HCT116 (cell line): ENCODE results near the gene DNMT3A. TPM values are rescaled to one million over a fixed set of nuclear protein-coding genes. Genes with fewer than 3 reads are reported as not detected.
"Not testable (repeated sequence)": the region's sequence is repeated elsewhere in the genome, so short reads cannot be mapped to it uniquely, and the experiment has no call there.

Source experiments
- ATAC-seq: fragments of 200-7000 bp; cut with Tn5 transposase; 2 replicates; pipeline ENCODE4 v1.9.1; 2020; ENCODE audit warnings: mild to moderate bottlenecking, moderate library complexity
- BruUV-seq: library from RNA; stranded (reverse); fragments of 400-500 nt; replicated peaks from 2 replicates; lab custom pipeline; 2021; lab: Mats Ljungman, UMichigan
- CTCF ChIA-PET: fragments of 300-600 bp; sonication (Branson Sonifier 250); formaldehyde crosslinking; loops from one replicate; lab custom pipeline; 2021; ENCODE audit warnings: antibody characterized with exemption; lab: Charles Lee
- POLR2A ChIA-PET: fragments of 300-600, 350-600 bp; sonication (Branson Sonifier 250); formaldehyde crosslinking; loops from one replicate; lab custom pipeline; 2021; ENCODE audit warnings: antibody characterized with exemption; lab: Charles Lee
- RAD21 ChIA-PET, 2 experiments: fragments of 300-600 bp; sonication (Branson Sonifier 250); formaldehyde crosslinking; loops; one replicate each; lab custom pipeline; 2023; ENCODE audit warnings: low total read pairs in 2 of 2; ENCODE audit not compliant: uncharacterized antibody in 2 of 2, unreplicated experiment in 2 of 2, low non-redundant PET in 1 of 2; lab: Charles Lee
- DNase-seq: peaks from one replicate; pipeline ENCODE4 v3.0.0-alpha.2; 2010; ENCODE audit warnings: low read depth, low spot score
- H2AFZ ChIP-seq: fragments of 200-600 bp; shearing (Covaris generic), sonication (generic); 2 replicates; pipeline ENCODE4 v1.6.1; 2017; ENCODE audit warnings: low read depth, mixed run types, mixed read lengths, antibody characterized with exemption, low read length; ENCODE audit not compliant: poor library complexity, severe bottlenecking
- H3K27ac ChIP-seq: 2 replicates; pipeline ENCODE4 v1.5.1; 2012; ENCODE audit warnings: low read depth, low read length
- H3K27me3 ChIP-seq: fragments of 200-600 bp; sonication (generic); 2 replicates; pipeline ENCODE4 v1.6.1; 2016; ENCODE audit warnings: mixed run types, low read length, mixed read lengths; ENCODE audit not compliant: insufficient read depth
- H3K36me3 ChIP-seq, 2 experiments: fragments of 200-500 bp in 1 of 2; fragments of 200-600 bp in 1 of 2; sonication (Bioruptor generic) in 1 of 2; sonication (generic) in 1 of 2; 2 replicates each; pipeline versions ENCODE4 v1.5.1 to v1.6.1; 2014 to 2016; ENCODE audit warnings: low read length in 2 of 2, inconsistent platforms in 1 of 2, mixed read lengths in 1 of 2, mixed run types in 1 of 2; ENCODE audit not compliant: insufficient read depth in 2 of 2, control insufficient read depth in 1 of 2
- H3K4me1 ChIP-seq, 2 experiments: fragments of 200-600 bp in 1 of 2; sonication (generic) in 1 of 2; 2 replicates each; pipeline versions ENCODE4 v1.5.1 to v1.6.1; 2012 to 2017; ENCODE audit warnings: low read length in 2 of 2, inconsistent platforms in 1 of 2, mild to moderate bottlenecking in 1 of 2, mixed read lengths in 1 of 2, mixed run types in 1 of 2, moderate library complexity in 1 of 2; ENCODE audit not compliant: insufficient read depth in 2 of 2, control insufficient read depth in 1 of 2
- H3K4me2 ChIP-seq: fragments of 200-600 bp; sonication (generic); 2 replicates; pipeline ENCODE4 v1.6.1; 2017; ENCODE audit warnings: mixed run types, low read length, mixed read lengths
- H3K4me3 ChIP-seq, 2 experiments: fragments of 200-600 bp in 1 of 2; sonication (generic) in 1 of 2; replicated peaks in 1 of 2; 2 replicates each; pipeline ENCODE4 v1.5.1; 2011 to 2016; ENCODE audit warnings: low read length in 2 of 2, control low read depth in 1 of 2, low read depth in 1 of 2, mild to moderate bottlenecking in 1 of 2, mixed read lengths in 1 of 2, mixed run types in 1 of 2
- H3K79me2 ChIP-seq: fragments of 200-600 bp; sonication (generic); 2 replicates; pipeline ENCODE4 v1.6.1; 2017; ENCODE audit warnings: mild to moderate bottlenecking, mixed run types, low read length, moderate library complexity, mixed read lengths; ENCODE audit not compliant: insufficient read depth
- H3K9ac ChIP-seq: fragments of 200-600 bp; sonication (generic); 2 replicates; pipeline ENCODE4 v1.6.1; 2016; ENCODE audit warnings: low read length, mixed read lengths
- H3K9me2 ChIP-seq: fragments of 200-600 bp; sonication (generic), shearing (Covaris generic); 2 replicates; pipeline ENCODE4 v1.6.1; 2017; ENCODE audit warnings: mixed run types, mild to moderate bottlenecking, moderate library complexity; ENCODE audit not compliant: insufficient read depth
- H3K9me3 ChIP-seq, 2 experiments: fragments of 200-500 bp in 1 of 2; fragments of 200-600 bp in 1 of 2; sonication (Bioruptor generic) in 1 of 2; sonication (generic) in 1 of 2; 2 replicates each; pipeline ENCODE4 v1.6.1; 2014 to 2017; ENCODE audit warnings: low read length in 2 of 2, mixed read lengths in 2 of 2, inconsistent platforms in 1 of 2, low read depth in 1 of 2, mild to moderate bottlenecking in 1 of 2, mixed run types in 1 of 2, moderate library complexity in 1 of 2; ENCODE audit not compliant: control insufficient read depth in 1 of 2, insufficient read depth in 1 of 2
- H4K20me1 ChIP-seq: fragments of 200-600 bp; sonication (generic), shearing (Covaris generic); 2 replicates; pipeline ENCODE4 v1.6.1; 2017; ENCODE audit warnings: mixed run types, mild to moderate bottlenecking, moderate library complexity; ENCODE audit not compliant: insufficient read depth
- ELF1 ChIP-seq: IDR thresholded peaks from 2 replicates; pipeline ENCODE4 v1.6.1; 2012; ENCODE audit warnings: low read depth, borderline replicate concordance
- EZH2 ChIP-seq: fragments of 200-600 bp; sonication (generic); IDR thresholded peaks from 2 replicates; pipeline ENCODE4 v1.6.1; 2017; ENCODE audit warnings: antibody characterized with exemption, mixed run types
- FOSL1 ChIP-seq: IDR thresholded peaks from 2 replicates; pipeline ENCODE4 v1.6.1; 2012; ENCODE audit warnings: low read depth
- POLR2A ChIP-seq: IDR thresholded peaks from 2 replicates; pipeline ENCODE4 v1.7.0; 2011; ENCODE audit warnings: borderline replicate concordance; ENCODE audit not compliant: insufficient read depth, insufficient read length; ENCODE audit errors: extremely low read depth
- POLR2AphosphoS5 ChIP-seq: IDR thresholded peaks from 2 replicates; pipeline ENCODE4 v1.6.1; 2011; ENCODE audit warnings: mild to moderate bottlenecking, low read depth, low read length, moderate library complexity
- SIN3A ChIP-seq: IDR thresholded peaks from 2 replicates; pipeline ENCODE4 v1.6.1; 2012; ENCODE audit warnings: low read depth
- SP1 ChIP-seq: IDR thresholded peaks from 2 replicates; pipeline ENCODE4 v1.6.1; 2012; ENCODE audit warnings: low read depth
- SRF ChIP-seq: IDR thresholded peaks from 2 replicates; pipeline ENCODE4 v1.6.1; 2012; ENCODE audit warnings: low read depth
- TCF7L2 ChIP-seq: IDR thresholded peaks from 2 replicates; pipeline ENCODE4 v1.7.0; 2011; ENCODE audit warnings: borderline replicate concordance, inconsistent platforms; ENCODE audit not compliant: insufficient read depth, insufficient read length; ENCODE audit errors: extremely low read depth
- YY1 ChIP-seq: IDR thresholded peaks from 2 replicates; pipeline ENCODE4 v1.6.1; 2011; ENCODE audit warnings: low read length, low read depth, moderate library complexity, mild to moderate bottlenecking; ENCODE audit not compliant: insufficient replicate concordance; ENCODE audit errors: extremely low read depth
- ZFX ChIP-seq: fragments of 450-650 bp; IDR thresholded peaks from 2 replicates; pipeline ENCODE4 v1.6.1; 2017
- intact Hi-C: fragments of 100-400 bp; cut with micrococcal nuclease; formaldehyde crosslinking; loops from 2 replicates; pipeline ENCODE4 v1.10.0; 2022
- total RNA-seq: library from RNA; stranded (reverse); gene quantifications from one replicate; pipeline ENCODE4 v1.2.1, GENCODE V29; 2021; ENCODE audit not compliant: unreplicated experiment
- TF ChIP-seq, protein P1 (sequence below), 3 experiments: fragments of 200-600 bp in 1 of 3; sonication (generic) in 1 of 3; IDR thresholded peaks in 2 of 3; conservative IDR thresholded peaks in 1 of 3; 2 replicates each; pipeline ENCODE4 v1.5.1; 2012 to 2017; ENCODE audit warnings: low read depth in 2 of 3, low read length in 2 of 3, antibody characterized with exemption in 1 of 3, borderline replicate concordance in 1 of 3, control low read depth in 1 of 3, mild to moderate bottlenecking in 1 of 3, mixed read lengths in 1 of 3, mixed run types in 1 of 3, moderate library complexity in 1 of 3; ENCODE audit not compliant: insufficient read depth in 1 of 3
- TF ChIP-seq, protein P2 (sequence below): IDR thresholded peaks from 2 replicates; pipeline ENCODE4 v1.6.1; 2011; ENCODE audit warnings: mild to moderate bottlenecking, low read length, moderate library complexity; ENCODE audit not compliant: insufficient replicate concordance; ENCODE audit errors: extremely low read depth
- TF ChIP-seq, protein P3 (sequence below): IDR thresholded peaks from 2 replicates; pipeline ENCODE4 v1.6.1; 2012
- TF ChIP-seq, protein P4 (sequence below): IDR thresholded peaks from 2 replicates; pipeline ENCODE4 v1.6.1; 2012

DNMT3A gene
- total RNA-seq, 1 experiment from 2014 or later: 14.3 TPM

DNA sequence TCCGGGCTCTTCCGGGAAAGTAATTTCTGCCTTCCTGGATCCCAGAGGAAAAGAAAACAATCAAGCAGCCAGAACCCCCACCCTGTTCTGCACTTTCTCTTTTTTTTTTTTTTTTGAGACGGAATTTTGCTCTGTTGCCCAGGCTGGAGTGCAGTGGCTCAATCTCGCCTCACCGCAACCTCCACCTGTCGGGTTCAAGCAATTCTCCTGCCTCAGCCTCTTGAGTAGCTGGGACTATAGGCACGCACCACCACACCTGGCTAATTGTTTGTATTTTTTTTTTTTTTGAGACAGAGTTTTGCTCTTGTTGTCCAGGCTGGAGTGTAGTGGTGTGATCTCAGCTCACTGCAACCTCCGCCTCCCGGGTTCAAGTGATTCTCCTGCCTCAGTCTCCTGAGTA lies 69.0 kb downstream of the DNMT3A start:
- DNase-seq, H3K9me2 ChIP-seq, CTCF ChIA-PET, H3K4me2 ChIP-seq, H2AFZ ChIP-seq, POLR2A ChIA-PET, H3K36me3 ChIP-seq, H3K27ac ChIP-seq, H3K4me1 ChIP-seq, H3K9ac ChIP-seq, BruUV-seq, H3K4me3 ChIP-seq, H3K9me3 ChIP-seq, RAD21 ChIA-PET, ATAC-seq, intact Hi-C loops, H3K27me3 ChIP-seq, H4K20me1 ChIP-seq, H3K79me2 ChIP-seq: not testable (repeated sequence)

DNA sequence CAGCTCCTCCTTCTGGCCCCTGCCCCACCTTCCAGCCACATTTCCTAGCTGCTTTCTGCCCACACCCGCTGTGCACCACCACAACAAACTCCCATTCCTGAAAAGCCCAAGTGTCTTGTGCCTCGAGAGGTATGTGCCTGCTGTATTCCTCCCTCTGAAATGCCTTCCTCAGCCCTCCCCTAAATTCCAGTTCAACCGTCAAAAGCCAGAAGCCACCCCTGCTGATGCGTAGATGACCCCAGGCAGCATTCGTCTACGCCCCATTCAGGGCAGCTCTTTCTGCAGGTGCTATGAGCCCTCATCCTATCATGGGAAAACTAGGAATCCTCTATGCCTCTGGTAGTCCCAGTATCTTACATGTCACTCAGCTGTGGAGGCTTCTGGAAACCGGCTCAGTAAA lies 71.7 kb downstream of the DNMT3A start:
- Histone ChIP-seq H4K20me1 (no peaks in the 10 kb centered on the region; the same call in 1 of the 2 replicates), H3K9me3 (no peaks in the 10 kb centered on the region), H3K4me3 (no peak overlapping the region), H3K27me3 (no peaks in the 10 kb centered on the region), H3K9me2 (no peaks in the 10 kb centered on the region), H3K4me1 (no peaks in the 10 kb centered on the region), H3K27ac (no peak overlapping the region), H3K79me2 (no peaks in the 10 kb centered on the region), H3K4me2 (no peak overlapping the region), H3K36me3 (peaks cover 0 to 2% of the 10 kb centered on the region in 2 experiments; a peak in 1 of 4 replicates), H2AFZ (no peak overlapping the region), H3K9ac (no peak overlapping the region)
- DNase-seq (no peak), ATAC-seq (no peak)
- intact Hi-C loops: no loop called here
- TF ChIP-seq, protein P1, sequence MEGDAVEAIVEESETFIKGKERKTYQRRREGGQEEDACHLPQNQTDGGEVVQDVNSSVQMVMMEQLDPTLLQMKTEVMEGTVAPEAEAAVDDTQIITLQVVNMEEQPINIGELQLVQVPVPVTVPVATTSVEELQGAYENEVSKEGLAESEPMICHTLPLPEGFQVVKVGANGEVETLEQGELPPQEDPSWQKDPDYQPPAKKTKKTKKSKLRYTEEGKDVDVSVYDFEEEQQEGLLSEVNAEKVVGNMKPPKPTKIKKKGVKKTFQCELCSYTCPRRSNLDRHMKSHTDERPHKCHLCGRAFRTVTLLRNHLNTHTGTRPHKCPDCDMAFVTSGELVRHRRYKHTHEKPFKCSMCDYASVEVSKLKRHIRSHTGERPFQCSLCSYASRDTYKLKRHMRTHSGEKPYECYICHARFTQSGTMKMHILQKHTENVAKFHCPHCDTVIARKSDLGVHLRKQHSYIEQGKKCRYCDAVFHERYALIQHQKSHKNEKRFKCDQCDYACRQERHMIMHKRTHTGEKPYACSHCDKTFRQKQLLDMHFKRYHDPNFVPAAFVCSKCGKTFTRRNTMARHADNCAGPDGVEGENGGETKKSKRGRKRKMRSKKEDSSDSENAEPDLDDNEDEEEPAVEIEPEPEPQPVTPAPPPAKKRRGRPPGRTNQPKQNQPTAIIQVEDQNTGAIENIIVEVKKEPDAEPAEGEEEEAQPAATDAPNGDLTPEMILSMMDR (IDR thresholded peaks at IDR 0.05 in 2 of 3, conservative IDR thresholded peaks at IDR 0.05 in 1 of 3; ENCODE audit: borderline replicate concordance in 1 of 3, insufficient read depth in 1 of 3, low read depth in 2 of 3, low read length in 2 of 3): no peak
- no peak for TF ChIP-seq EZH2
- no peak for TF ChIP-seq POLR2AphosphoS5
- TF ChIP-seq, protein P2, sequence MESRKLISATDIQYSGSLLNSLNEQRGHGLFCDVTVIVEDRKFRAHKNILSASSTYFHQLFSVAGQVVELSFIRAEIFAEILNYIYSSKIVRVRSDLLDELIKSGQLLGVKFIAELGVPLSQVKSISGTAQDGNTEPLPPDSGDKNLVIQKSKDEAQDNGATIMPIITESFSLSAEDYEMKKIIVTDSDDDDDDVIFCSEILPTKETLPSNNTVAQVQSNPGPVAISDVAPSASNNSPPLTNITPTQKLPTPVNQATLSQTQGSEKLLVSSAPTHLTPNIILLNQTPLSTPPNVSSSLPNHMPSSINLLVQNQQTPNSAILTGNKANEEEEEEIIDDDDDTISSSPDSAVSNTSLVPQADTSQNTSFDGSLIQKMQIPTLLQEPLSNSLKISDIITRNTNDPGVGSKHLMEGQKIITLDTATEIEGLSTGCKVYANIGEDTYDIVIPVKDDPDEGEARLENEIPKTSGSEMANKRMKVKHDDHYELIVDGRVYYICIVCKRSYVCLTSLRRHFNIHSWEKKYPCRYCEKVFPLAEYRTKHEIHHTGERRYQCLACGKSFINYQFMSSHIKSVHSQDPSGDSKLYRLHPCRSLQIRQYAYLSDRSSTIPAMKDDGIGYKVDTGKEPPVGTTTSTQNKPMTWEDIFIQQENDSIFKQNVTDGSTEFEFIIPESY: no peak
- TF ChIP-seq ZFX: no peak
- TF ChIP-seq SIN3A: no peak
- no peak for TF ChIP-seq ELF1
- no peak for TF ChIP-seq SRF
- TF ChIP-seq, protein P3, sequence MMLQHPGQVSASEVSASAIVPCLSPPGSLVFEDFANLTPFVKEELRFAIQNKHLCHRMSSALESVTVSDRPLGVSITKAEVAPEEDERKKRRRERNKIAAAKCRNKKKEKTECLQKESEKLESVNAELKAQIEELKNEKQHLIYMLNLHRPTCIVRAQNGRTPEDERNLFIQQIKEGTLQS: no peak
- TF ChIP-seq, protein P4, sequence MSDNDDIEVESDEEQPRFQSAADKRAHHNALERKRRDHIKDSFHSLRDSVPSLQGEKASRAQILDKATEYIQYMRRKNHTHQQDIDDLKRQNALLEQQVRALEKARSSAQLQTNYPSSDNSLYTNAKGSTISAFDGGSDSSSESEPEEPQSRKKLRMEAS: no peak
- no peak for TF ChIP-seq SP1
- no peak for TF ChIP-seq TCF7L2
- no peak for TF ChIP-seq YY1
- TF ChIP-seq POLR2A: no peak
- no peak for TF ChIP-seq FOSL1
- ChIA-PET POLR2A (no interaction called here), CTCF (no interaction called here), RAD21 (no interaction called here)
- no TSS peak for BruUV-seq
